ENCODE measurements around the gene TBC1D5. TPM values are rescaled to one million over a fixed set of nuclear protein-coding genes. Genes with fewer than 3 reads are reported as not detected.

Gene TBC1D5
- total RNA-seq, 1 donor from 2014 or later = 32.1 TPM

GRCh38 chr3:17137321-17137826 lies 605.1 kb downstream of the TBC1D5 start:
- H3K4me3 ChIP-seq (ENCODE audit: low read depth, low read length) = no peak overlapping the region
- no peak for DNase-seq (ENCODE audit: low read depth)
- TF ChIP-seq CTCF (conservative IDR thresholded peaks at IDR 0.05; ENCODE audit: low read depth, low read length) = no peak

GRCh38 chr3:17136136-17136721 lies 606.2 kb downstream of the TBC1D5 start:
- H3K4me3 ChIP-seq (ENCODE audit: low read depth, low read length) = no peak overlapping the region
- no peak for DNase-seq (ENCODE audit: low read depth)
- no peak for TF ChIP-seq CTCF (conservative IDR thresholded peaks at IDR 0.05; ENCODE audit: low read depth, low read length)

GRCh38 chr3:17135696-17136095 lies 606.7 kb downstream of the TBC1D5 start:
- H3K4me3 ChIP-seq (ENCODE audit: low read depth, low read length) = no peak overlapping the region
- no peak for TF ChIP-seq CTCF (conservative IDR thresholded peaks at IDR 0.05; ENCODE audit: low read depth, low read length)
- no peak for DNase-seq (ENCODE audit: low read depth)

GRCh38 chr3:17133632-17134545 lies 608.5 kb downstream of the TBC1D5 start:
- DNase-seq (ENCODE audit: low read depth) = no peak
- no peak for TF ChIP-seq CTCF (conservative IDR thresholded peaks at IDR 0.05; ENCODE audit: low read depth, low read length)
- no peak overlapping the region for H3K4me3 ChIP-seq (ENCODE audit: low read depth, low read length)

- no peak for TF ChIP-seq CTCF (conservative IDR thresholded peaks at IDR 0.05; ENCODE audit: low read depth, low read length)
- H3K4me3 ChIP-seq (ENCODE audit: low read depth, low read length) = no peak overlapping the region
- no peak for DNase-seq (ENCODE audit: low read depth)
Measured at GRCh38 chr3:17132286-17133115, 609.9 kb downstream of the TBC1D5 start.

GRCh38 chr3:17130956-17131355 lies 611.5 kb downstream of the TBC1D5 start:
- DNase-seq (ENCODE audit: low read depth) = no peak
- H3K4me3 ChIP-seq (ENCODE audit: low read depth, low read length) = no peak overlapping the region
- TF ChIP-seq CTCF (conservative IDR thresholded peaks at IDR 0.05; ENCODE audit: low read depth, low read length) = no peak

All from epithelial cell of proximal tubule (primary cell).